Left ventricle myocardium inferior (tissue), 1 donor: ENCODE results near the gene FUZ. TPM values are rescaled to one million over a fixed set of nuclear protein-coding genes. Genes with fewer than 3 reads are reported as not detected.

ENCODE experiments used
- DNase-seq: peaks from one replicate; pipeline ENCODE4 v3.0.0-alpha.2; 2020
- H3K27ac ChIP-seq: fragments of 200-600 bp; replicated peaks from 2 replicates; pipeline ENCODE4 v1.8.0; 2021
- H3K27me3 ChIP-seq: fragments of 200-600 bp; 2 replicates; pipeline ENCODE4 v1.8.0; 2021; ENCODE audit warnings: low read depth
- H3K36me3 ChIP-seq: fragments of 200-600 bp; 2 replicates; pipeline ENCODE4 v1.8.0; 2021
- H3K4me1 ChIP-seq: fragments of 200-600 bp; 2 replicates; pipeline ENCODE4 v1.8.0; 2021
- H3K4me3 ChIP-seq: fragments of 200-600 bp; 2 replicates; pipeline ENCODE4 v1.8.0; 2021; ENCODE audit warnings: mild to moderate bottlenecking, moderate library complexity
- H3K9me3 ChIP-seq: fragments of 200-600 bp; replicated peaks from 2 replicates; pipeline ENCODE4 v1.8.0; 2021
- intact Hi-C: fragments of 100-400 bp; cut with micrococcal nuclease; formaldehyde crosslinking; loops from one replicate; pipeline ENCODE4 v1.11.0; 2022
- total RNA-seq: library from RNA; stranded (reverse); fragmentation: NEBNext Ultra II Directional; extraction: Animal tissue kit (Norgen Biotek cat#: 25700); gene quantifications from one replicate; pipeline ENCODE4 v1.2.1, GENCODE V29; 2021
- TF ChIP-seq, protein P1 (sequence below): fragments of 200-600 bp; IDR thresholded peaks from 2 replicates; pipeline ENCODE4 v1.8.0; 2021; ENCODE audit warnings: antibody characterized with exemption, mild to moderate bottlenecking, borderline replicate concordance
- donor health status: DM: no; HTN: yes; CAD: no; lungs with severe emphysema.

The FUZ gene
- total RNA-seq, 1 donor from 2014 or later, result 18.3 TPM

GRCh38 chr19:49832556-49832955 is 19.5 kb upstream of the FUZ start:
- Histone ChIP-seq H3K4me1 (no peaks in the 10 kb centered on the region), H3K9me3 (no peaks in the 10 kb centered on the region), H3K27me3 (no peaks in the 10 kb centered on the region), H3K36me3 (peaks cover 93% of the 10 kb centered on the region), H3K4me3 (no peak overlapping the region), H3K27ac (no peak overlapping the region)
- TF ChIP-seq, protein P1, sequence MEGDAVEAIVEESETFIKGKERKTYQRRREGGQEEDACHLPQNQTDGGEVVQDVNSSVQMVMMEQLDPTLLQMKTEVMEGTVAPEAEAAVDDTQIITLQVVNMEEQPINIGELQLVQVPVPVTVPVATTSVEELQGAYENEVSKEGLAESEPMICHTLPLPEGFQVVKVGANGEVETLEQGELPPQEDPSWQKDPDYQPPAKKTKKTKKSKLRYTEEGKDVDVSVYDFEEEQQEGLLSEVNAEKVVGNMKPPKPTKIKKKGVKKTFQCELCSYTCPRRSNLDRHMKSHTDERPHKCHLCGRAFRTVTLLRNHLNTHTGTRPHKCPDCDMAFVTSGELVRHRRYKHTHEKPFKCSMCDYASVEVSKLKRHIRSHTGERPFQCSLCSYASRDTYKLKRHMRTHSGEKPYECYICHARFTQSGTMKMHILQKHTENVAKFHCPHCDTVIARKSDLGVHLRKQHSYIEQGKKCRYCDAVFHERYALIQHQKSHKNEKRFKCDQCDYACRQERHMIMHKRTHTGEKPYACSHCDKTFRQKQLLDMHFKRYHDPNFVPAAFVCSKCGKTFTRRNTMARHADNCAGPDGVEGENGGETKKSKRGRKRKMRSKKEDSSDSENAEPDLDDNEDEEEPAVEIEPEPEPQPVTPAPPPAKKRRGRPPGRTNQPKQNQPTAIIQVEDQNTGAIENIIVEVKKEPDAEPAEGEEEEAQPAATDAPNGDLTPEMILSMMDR, result no peak
- intact Hi-C loops, result no loop called here
- no peak for DNase-seq

GRCh38 chr19:49831592-49831991 is 18.5 kb upstream of the FUZ start:
- intact Hi-C loops, result no loop called here
- Histone ChIP-seq H3K4me3 (no peak overlapping the region), H3K27me3 (no peaks in the 10 kb centered on the region), H3K27ac (no peak overlapping the region), H3K4me1 (no peaks in the 10 kb centered on the region), H3K36me3 (peaks cover 85% of the 10 kb centered on the region), H3K9me3 (no peaks in the 10 kb centered on the region)
- TF ChIP-seq, protein P1, result no peak
- DNase-seq, result no peak

- no peak for DNase-seq
- H3K9me3 ChIP-seq, result no peaks in the 10 kb centered on the region
- no peak overlapping the region for H3K4me3 ChIP-seq
- peaks cover 76% of the 10 kb centered on the region for H3K36me3 ChIP-seq
- H3K27ac ChIP-seq, result no peak overlapping the region
- no peaks in the 10 kb centered on the region for H3K27me3 ChIP-seq
- intact Hi-C loops, result no loop called here
- H3K4me1 ChIP-seq, result no peaks in the 10 kb centered on the region
- TF ChIP-seq, protein P1, result no peak
Measured at GRCh38 chr19:49830766-49831165, 17.7 kb upstream of the FUZ start.

DNA sequence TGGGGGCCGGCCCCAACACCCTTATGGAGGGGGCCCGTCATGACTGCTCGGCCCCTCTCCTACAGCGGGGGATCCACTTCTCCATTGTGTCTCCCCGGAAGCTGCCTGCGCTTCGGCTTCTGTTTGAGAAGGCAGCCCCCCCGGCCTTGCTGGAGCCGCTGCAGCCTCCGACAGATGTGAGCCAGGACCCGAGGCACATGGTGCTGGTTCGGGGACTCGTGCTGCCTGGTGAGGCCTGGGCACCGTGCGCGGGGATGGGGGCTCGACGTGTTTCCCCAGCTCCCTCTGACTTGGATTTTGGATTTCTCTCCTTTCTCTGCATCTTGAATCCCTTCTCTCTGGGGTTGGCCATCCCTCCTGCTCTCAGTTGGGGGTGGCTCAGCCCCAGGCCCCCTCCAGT is 16.6 kb upstream of the FUZ start:
- H3K36me3 ChIP-seq, result peaks cover 71% of the 10 kb centered on the region
- TF ChIP-seq, protein P1, result no peak
- peaks cover 4% of the 10 kb centered on the region for H3K4me1 ChIP-seq
- intact Hi-C loops, result no loop called here
- no peaks in the 10 kb centered on the region for H3K9me3 ChIP-seq
- DNase-seq, result no peak
- H3K4me3 ChIP-seq, result no peak overlapping the region
- no peak overlapping the region for H3K27ac ChIP-seq
- H3K27me3 ChIP-seq, result no peaks in the 10 kb centered on the region

- no peaks in the 10 kb centered on the region for H3K27me3 ChIP-seq
- peaks cover 68% of the 10 kb centered on the region for H3K36me3 ChIP-seq
- H3K27ac ChIP-seq, result no peak overlapping the region
- no peaks in the 10 kb centered on the region for H3K9me3 ChIP-seq
- H3K4me3 ChIP-seq, result no peak overlapping the region
- intact Hi-C loops, result no loop called here
- H3K4me1 ChIP-seq, result peaks cover 4% of the 10 kb centered on the region
- no peak for DNase-seq
- TF ChIP-seq, protein P1, result no peak
Measured at GRCh38 chr19:49829200-49829599, 16.1 kb upstream of the FUZ start.

- Histone ChIP-seq H3K27ac (no peak overlapping the region), H3K27me3 (no peaks in the 10 kb centered on the region), H3K9me3 (no peaks in the 10 kb centered on the region), H3K36me3 (peaks cover 62% of the 10 kb centered on the region), H3K4me1 (peaks cover 4% of the 10 kb centered on the region), H3K4me3 (no peak overlapping the region)
- no peak for DNase-seq
- intact Hi-C loops, result no loop called here
- TF ChIP-seq, protein P1, result no peak
Measured at GRCh38 chr19:49827034-49827433, 13.9 kb upstream of the FUZ start.
